Heart left ventricle (tissue), 13 donors: ENCODE measurements around the gene CDC34.

Source experiments
- CTCF ChIP-seq, 12 donors: fragments of 200-600 bp; sonication (generic) in 4 of 12; IDR thresholded peaks; one replicate each; pipeline versions ENCODE4 v1.5.0 to v1.8.0; 2018 to 2022; ENCODE audit warnings: antibody characterized with exemption in 12 of 12, mild to moderate bottlenecking in 5 of 12
- POLR2A ChIP-seq, 2 donors: fragments of 450-650 bp; IDR thresholded peaks; one replicate each; pipeline ENCODE4 v1.6.1; 2017; ENCODE audit warnings: antibody characterized with exemption in 2 of 2, mild to moderate bottlenecking in 2 of 2, moderate library complexity in 2 of 2
- donor health status: ischemic (EF 13 %, LVEDD 7.1; RV severe dilation, severe dysfunction).
- donor health status: DM: no; HTN: yes; CAD: no.
- donor health status: DM: no; HTN: no; CAD: no.
- donor health status: ischemic (EF 25% LVEDD 6.9; RV normal size, moderate dysfunction).
- donor health status: ischemic (EF 25% LVEDD 5.7; RV mildly dilated, moderate dysfunction).
- donor health status: ischemic (EF 35%, LVEDD 5.7; RV mildly dilated, moderate dysfunction).
- donor health status: nonischemic (EF 11% LVEDD 7.7; RV severe dilation, severe dysfunction).
- donor health status: DM: yes; HTN: yes; CAD: no.
- donor health status: PGD.
- donor health status: ischemic (EF 29% LVEDD 5.4; RV normal size, mild dysfunction).
- donor health status: nonischemic (EF 23%, LVEDD 6.1; RV moderate dilation, normal function).

GRCh38 chr19:589693-590395 is 58.3 kb downstream of the CDC34 start, which contains the start of gene HCN2:
- TF ChIP-seq POLR2A (IDR thresholded peaks at IDR 0.05) (no peak), CTCF (IDR thresholded peaks at IDR 0.05) (no peak)
